Measurements from ENCODE around the gene CPNE1.
A peak's percentile ranks its signal among the peaks of the same experiment; 100 is the strongest.

Gene CPNE1

GRCh38 chr20:35680452-35681183 is 15.9 kb upstream of the CPNE1 start:
- Histone ChIP-seq H3K27ac (peak overlapping the region in 10 of 11 experiments; percentile 3 to 41 (median 33); a peak in 9 of 22 replicates), H3K4me2 (peak overlapping the region; percentile 37 to 88 (median 67)), H3K27me3 (no peaks in the 10 kb centered on the region), H3K4me3 (no peak overlapping the region), H3K9ac (peak overlapping the region in 4 of 11 experiments; percentile 2 to 45 (median 22); a peak in 3 of 22 replicates), H3K9me3 (replicated peaks in 1 of 11) (no peaks in the 10 kb centered on the region), H4K20me1 (no peaks in the 10 kb centered on the region), H3K36me3 (peaks cover 9 to 65% (median 38%) of the 10 kb centered on the region in 11 experiments; a peak in 21 of 22 replicates), H3K4me1 (peaks cover 16 to 25% (median 22%) of the 10 kb centered on the region in 10 experiments)
- TF ChIP-seq Cebpa-rat (IDR thresholded peaks at IDR 0.05), result no peak

- Histone ChIP-seq H3K4me3 (no peak overlapping the region), H3K27ac (no peak overlapping the region), H4K20me1 (no peaks in the 10 kb centered on the region; a peak in 1 of 22 replicates), H3K27me3 (no peaks in the 10 kb centered on the region), H3K9ac (no peak overlapping the region), H3K4me2 (no peak overlapping the region), H3K36me3 (peaks cover 41 to 98% (median 66%) of the 10 kb centered on the region in 11 experiments), H3K4me1 (peaks cover 3 to 26% (median 12%) of the 10 kb centered on the region in 10 experiments), H3K9me3 (replicated peaks in 1 of 11) (no peaks in the 10 kb centered on the region)
- TF ChIP-seq Cebpa-rat (IDR thresholded peaks at IDR 0.05), result no peak
Observed at GRCh38 chr20:35674921-35675320, 10.2 kb upstream of the CPNE1 start.

GRCh38 chr20:35673884-35674283 is 9.2 kb upstream of the CPNE1 start:
- Histone ChIP-seq H3K27ac (peak overlapping the region in 3 of 11 experiments; percentile 2 to 9 (median 4); a peak in 2 of 22 replicates), H3K4me2 (peak overlapping the region in 7 of 11 experiments; percentile 25 to 55 (median 36); a peak in 14 of 22 replicates), H3K4me3 (no peak overlapping the region), H3K27me3 (no peaks in the 10 kb centered on the region), H3K4me1 (peaks cover 0 to 22% (median 11%) of the 10 kb centered on the region in 10 experiments; a peak in 14 of 20 replicates), H3K9ac (peak overlapping the region in 1 of 11 experiments; percentile 9; a peak in 2 of 22 replicates), H4K20me1 (no peaks in the 10 kb centered on the region; a peak in 1 of 22 replicates), H3K9me3 (replicated peaks in 1 of 11) (no peaks in the 10 kb centered on the region), H3K36me3 (peaks cover 44 to 100% (median 72%) of the 10 kb centered on the region in 11 experiments)
- TF ChIP-seq Cebpa-rat (IDR thresholded peaks at IDR 0.05), result no peak

GRCh38 chr20:35669681-35670080 is 5.0 kb upstream of the CPNE1 start:
- H3K9me3 ChIP-seq (replicated peaks in 1 of 11), result no peaks in the 10 kb centered on the region
- no peak overlapping the region for H3K9ac ChIP-seq
- no peak overlapping the region for H3K4me2 ChIP-seq
- H3K4me1 ChIP-seq, result peaks cover 0 to 22% (median 13%) of the 10 kb centered on the region in 10 experiments; a peak in 16 of 20 replicates
- TF ChIP-seq Cebpa-rat (IDR thresholded peaks at IDR 0.05), result no peak
- no peaks in the 10 kb centered on the region; a peak in 1 of 22 replicates for H4K20me1 ChIP-seq
- peaks cover 51 to 75% (median 64%) of the 10 kb centered on the region in 11 experiments for H3K36me3 ChIP-seq
- no peak overlapping the region for H3K27ac ChIP-seq
- no peaks in the 10 kb centered on the region for H3K27me3 ChIP-seq
- no peak overlapping the region for H3K4me3 ChIP-seq

- no peak for TF ChIP-seq Cebpa-rat (IDR thresholded peaks at IDR 0.05)
- H3K4me2 ChIP-seq, result no peak overlapping the region
- peaks cover 0 to 1% (median 0%) of the 10 kb centered on the region in 11 experiments; a peak in 6 of 22 replicates for H4K20me1 ChIP-seq
- H3K4me1 ChIP-seq, result peaks cover 0 to 18% (median 12%) of the 10 kb centered on the region in 10 experiments; a peak in 16 of 20 replicates
- H3K27me3 ChIP-seq, result no peaks in the 10 kb centered on the region
- H3K36me3 ChIP-seq, result peaks cover 50 to 70% (median 62%) of the 10 kb centered on the region in 11 experiments
- no peak overlapping the region for H3K4me3 ChIP-seq
- no peak overlapping the region for H3K9ac ChIP-seq
- H3K9me3 ChIP-seq (replicated peaks in 1 of 11), result no peaks in the 10 kb centered on the region
- H3K27ac ChIP-seq, result no peak overlapping the region
Observed at GRCh38 chr20:35669221-35669620, 4.5 kb upstream of the CPNE1 start.

GRCh38 chr20:35665949-35666288 is 1.2 kb upstream of the CPNE1 start:
- Histone ChIP-seq H3K4me2 (no peak overlapping the region), H3K9me3 (replicated peaks in 1 of 11) (no peaks in the 10 kb centered on the region), H3K27me3 (no peaks in the 10 kb centered on the region), H3K4me3 (no peak overlapping the region), H3K27ac (no peak overlapping the region), H3K4me1 (peaks cover 21 to 31% (median 26%) of the 10 kb centered on the region in 10 experiments), H3K36me3 (peaks cover 26 to 39% (median 32%) of the 10 kb centered on the region in 11 experiments), H4K20me1 (peaks cover 30 to 34% (median 32%) of the 10 kb centered on the region in 11 experiments), H3K9ac (no peak overlapping the region)
- TF ChIP-seq Cebpa-rat (IDR thresholded peaks at IDR 0.05), result no peak

GRCh38 chr20:35663516-35664465 is 909 bp downstream of the CPNE1 start:
- peak overlapping the region; percentile 83 to 95 (median 89) for H3K4me3 ChIP-seq
- H4K20me1 ChIP-seq, result peaks cover 51 to 56% (median 53%) of the 10 kb centered on the region in 11 experiments
- peak overlapping the region; percentile 95 to 99 (median 98) for H3K27ac ChIP-seq
- peaks cover 29 to 45% (median 38%) of the 10 kb centered on the region in 10 experiments for H3K4me1 ChIP-seq
- no peak for TF ChIP-seq Cebpa-rat (IDR thresholded peaks at IDR 0.05)
- H3K9me3 ChIP-seq (replicated peaks in 1 of 11), result peaks cover 0 to 4% (median 0%) of the 10 kb centered on the region in 11 experiments; a peak in 1 of 22 replicates
- peak overlapping the region; percentile 94 to 99 (median 98) for H3K9ac ChIP-seq
- H3K36me3 ChIP-seq, result peaks cover 5 to 35% (median 13%) of the 10 kb centered on the region in 11 experiments
- no peaks in the 10 kb centered on the region for H3K27me3 ChIP-seq
- peak overlapping the region; percentile 86 to 98 (median 92) for H3K4me2 ChIP-seq

GRCh38 chr20:35662551-35662950 is 2.1 kb downstream of the CPNE1 start:
- H3K36me3 ChIP-seq, result peaks cover 3 to 35% (median 15%) of the 10 kb centered on the region in 11 experiments; a peak in 20 of 22 replicates
- peak overlapping the region in 10 of 11 experiments; percentile 94 to 99 (median 98); a peak in 18 of 22 replicates for H3K9ac ChIP-seq
- peak overlapping the region; percentile 83 to 95 (median 89) for H3K4me3 ChIP-seq
- peak overlapping the region; percentile 86 to 98 (median 92) for H3K4me2 ChIP-seq
- H3K4me1 ChIP-seq, result peaks cover 29 to 56% (median 41%) of the 10 kb centered on the region in 10 experiments
- H3K9me3 ChIP-seq (replicated peaks in 1 of 11), result peaks cover 0 to 4% (median 0%) of the 10 kb centered on the region in 11 experiments; a peak in 1 of 22 replicates
- TF ChIP-seq Cebpa-rat (IDR thresholded peaks at IDR 0.05), result no peak
- H4K20me1 ChIP-seq, result peaks cover 63 to 68% (median 66%) of the 10 kb centered on the region in 11 experiments
- peak overlapping the region in 1 of 11 experiments; percentile 99; a peak in 2 of 22 replicates for H3K27ac ChIP-seq
- no peaks in the 10 kb centered on the region for H3K27me3 ChIP-seq
